Measurements from ENCODE around the gene MAPK10.

DNA sequence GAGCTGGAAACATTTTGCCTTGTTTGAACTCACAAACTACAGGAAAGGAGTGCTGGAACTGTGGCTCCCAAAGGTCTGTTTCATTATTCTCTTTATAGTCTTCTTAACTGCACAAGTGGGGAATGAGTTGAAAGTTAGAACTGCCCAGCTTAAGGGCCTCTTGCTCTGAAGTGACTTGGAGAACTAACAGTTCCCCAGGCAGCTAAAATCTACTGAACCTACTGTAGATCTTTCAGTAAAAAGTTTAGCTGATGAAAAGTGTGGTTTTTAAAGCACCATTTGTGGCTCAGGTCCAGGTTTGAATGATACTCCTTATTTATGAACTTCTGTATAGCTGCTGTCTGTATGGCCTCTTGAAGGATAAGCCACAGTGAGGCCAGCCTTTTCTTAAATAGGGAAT lies 353.8 kb downstream of the MAPK10 start:
- TF ChIP-seq BHLHE40 (IDR thresholded peaks at IDR 0.05; ENCODE audit: low read depth, low read length) (no peak), RFX5 (IDR thresholded peaks at IDR 0.05) (no peak), POLR2A (IDR thresholded peaks at IDR 0.05; ENCODE audit: low read length) (no peak), MYC (IDR thresholded peaks at IDR 0.05; ENCODE audit: borderline replicate concordance, low read length) (no peak), EP300 (IDR thresholded peaks at IDR 0.05) (no peak), JUNB (IDR thresholded peaks at IDR 0.05) (no peak), POLR2AphosphoS2 (conservative IDR thresholded peaks at IDR 0.05; ENCODE audit: low read length) (no peak), TP53 (CRISPR knock-in tag; IDR thresholded peaks at IDR 0.05) (no peak), RAD21 (conservative IDR thresholded peaks at IDR 0.05 in 1 of 2, IDR thresholded peaks at IDR 0.05 in 1 of 2) (no peak), ZC3H11A (IDR thresholded peaks at IDR 0.05) (no peak), ESRRA (IDR thresholded peaks at IDR 0.05; ENCODE audit: borderline replicate concordance, low read length) (no peak)
- TF ChIP-seq, protein P1, sequence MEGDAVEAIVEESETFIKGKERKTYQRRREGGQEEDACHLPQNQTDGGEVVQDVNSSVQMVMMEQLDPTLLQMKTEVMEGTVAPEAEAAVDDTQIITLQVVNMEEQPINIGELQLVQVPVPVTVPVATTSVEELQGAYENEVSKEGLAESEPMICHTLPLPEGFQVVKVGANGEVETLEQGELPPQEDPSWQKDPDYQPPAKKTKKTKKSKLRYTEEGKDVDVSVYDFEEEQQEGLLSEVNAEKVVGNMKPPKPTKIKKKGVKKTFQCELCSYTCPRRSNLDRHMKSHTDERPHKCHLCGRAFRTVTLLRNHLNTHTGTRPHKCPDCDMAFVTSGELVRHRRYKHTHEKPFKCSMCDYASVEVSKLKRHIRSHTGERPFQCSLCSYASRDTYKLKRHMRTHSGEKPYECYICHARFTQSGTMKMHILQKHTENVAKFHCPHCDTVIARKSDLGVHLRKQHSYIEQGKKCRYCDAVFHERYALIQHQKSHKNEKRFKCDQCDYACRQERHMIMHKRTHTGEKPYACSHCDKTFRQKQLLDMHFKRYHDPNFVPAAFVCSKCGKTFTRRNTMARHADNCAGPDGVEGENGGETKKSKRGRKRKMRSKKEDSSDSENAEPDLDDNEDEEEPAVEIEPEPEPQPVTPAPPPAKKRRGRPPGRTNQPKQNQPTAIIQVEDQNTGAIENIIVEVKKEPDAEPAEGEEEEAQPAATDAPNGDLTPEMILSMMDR (IDR thresholded peaks at IDR 0.05) = no peak
- TF ChIP-seq, protein P2, sequence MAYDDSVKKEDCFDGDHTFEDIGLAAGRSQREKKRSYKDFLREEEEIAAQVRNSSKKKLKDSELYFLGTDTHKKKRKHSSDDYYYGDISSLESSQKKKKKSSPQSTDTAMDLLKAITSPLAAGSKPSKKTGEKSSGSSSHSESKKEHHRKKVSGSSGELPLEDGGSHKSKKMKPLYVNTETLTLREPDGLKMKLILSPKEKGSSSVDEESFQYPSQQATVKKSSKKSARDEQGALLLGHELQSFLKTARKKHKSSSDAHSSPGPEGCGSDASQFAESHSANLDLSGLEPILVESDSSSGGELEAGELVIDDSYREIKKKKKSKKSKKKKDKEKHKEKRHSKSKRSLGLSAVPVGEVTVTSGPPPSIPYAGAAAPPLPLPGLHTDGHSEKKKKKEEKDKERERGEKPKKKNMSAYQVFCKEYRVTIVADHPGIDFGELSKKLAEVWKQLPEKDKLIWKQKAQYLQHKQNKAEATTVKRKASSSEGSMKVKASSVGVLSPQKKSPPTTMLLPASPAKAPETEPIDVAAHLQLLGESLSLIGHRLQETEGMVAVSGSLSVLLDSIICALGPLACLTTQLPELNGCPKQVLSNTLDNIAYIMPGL (CRISPR knock-in tag; IDR thresholded peaks at IDR 0.05; ENCODE audit: borderline replicate concordance) = no peak
- TF ChIP-seq, protein P3, sequence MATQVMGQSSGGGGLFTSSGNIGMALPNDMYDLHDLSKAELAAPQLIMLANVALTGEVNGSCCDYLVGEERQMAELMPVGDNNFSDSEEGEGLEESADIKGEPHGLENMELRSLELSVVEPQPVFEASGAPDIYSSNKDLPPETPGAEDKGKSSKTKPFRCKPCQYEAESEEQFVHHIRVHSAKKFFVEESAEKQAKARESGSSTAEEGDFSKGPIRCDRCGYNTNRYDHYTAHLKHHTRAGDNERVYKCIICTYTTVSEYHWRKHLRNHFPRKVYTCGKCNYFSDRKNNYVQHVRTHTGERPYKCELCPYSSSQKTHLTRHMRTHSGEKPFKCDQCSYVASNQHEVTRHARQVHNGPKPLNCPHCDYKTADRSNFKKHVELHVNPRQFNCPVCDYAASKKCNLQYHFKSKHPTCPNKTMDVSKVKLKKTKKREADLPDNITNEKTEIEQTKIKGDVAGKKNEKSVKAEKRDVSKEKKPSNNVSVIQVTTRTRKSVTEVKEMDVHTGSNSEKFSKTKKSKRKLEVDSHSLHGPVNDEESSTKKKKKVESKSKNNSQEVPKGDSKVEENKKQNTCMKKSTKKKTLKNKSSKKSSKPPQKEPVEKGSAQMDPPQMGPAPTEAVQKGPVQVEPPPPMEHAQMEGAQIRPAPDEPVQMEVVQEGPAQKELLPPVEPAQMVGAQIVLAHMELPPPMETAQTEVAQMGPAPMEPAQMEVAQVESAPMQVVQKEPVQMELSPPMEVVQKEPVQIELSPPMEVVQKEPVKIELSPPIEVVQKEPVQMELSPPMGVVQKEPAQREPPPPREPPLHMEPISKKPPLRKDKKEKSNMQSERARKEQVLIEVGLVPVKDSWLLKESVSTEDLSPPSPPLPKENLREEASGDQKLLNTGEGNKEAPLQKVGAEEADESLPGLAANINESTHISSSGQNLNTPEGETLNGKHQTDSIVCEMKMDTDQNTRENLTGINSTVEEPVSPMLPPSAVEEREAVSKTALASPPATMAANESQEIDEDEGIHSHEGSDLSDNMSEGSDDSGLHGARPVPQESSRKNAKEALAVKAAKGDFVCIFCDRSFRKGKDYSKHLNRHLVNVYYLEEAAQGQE (IDR thresholded peaks at IDR 0.05) = no peak
